ENCODE measurements around the gene THAP6.

THAP6 gene

DNA sequence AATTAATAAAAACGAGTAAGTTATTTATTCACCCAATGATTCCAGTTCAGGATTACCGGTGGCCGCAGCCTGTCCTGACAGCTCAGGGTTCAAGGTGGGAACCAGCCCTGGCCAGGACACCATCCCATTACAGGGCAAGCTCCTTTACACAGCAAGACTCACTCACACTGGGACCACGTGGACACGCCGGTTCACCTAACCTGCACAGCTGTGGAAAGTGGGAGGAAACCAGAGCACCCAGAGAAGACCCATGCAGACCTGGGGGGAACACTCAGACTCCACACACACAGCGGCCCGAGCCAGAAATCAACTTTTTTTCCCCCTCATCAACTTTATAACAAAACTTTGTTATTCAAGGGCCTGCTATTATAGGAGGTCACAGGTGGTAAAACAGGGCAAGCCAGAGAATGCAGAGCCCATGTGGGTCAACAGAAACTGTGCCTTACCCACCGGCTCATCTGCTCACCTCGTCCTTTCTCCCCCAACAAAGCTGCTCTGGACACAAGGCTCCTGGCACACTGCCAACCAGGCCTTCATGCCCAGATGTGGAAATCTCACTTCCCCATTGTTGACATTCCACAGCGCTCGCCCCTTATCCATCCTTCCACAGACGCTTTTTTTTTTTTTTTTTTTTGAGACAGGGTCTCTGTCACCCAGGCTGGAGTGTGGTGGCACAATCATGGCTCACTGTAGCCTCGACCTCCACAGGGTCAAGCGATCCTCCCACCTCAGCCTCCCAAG lies 33.5 kb downstream of the THAP6 start:
- Histone ChIP-seq H3K9me3 (replicated peaks in 1 of 11) (no peaks in the 10 kb centered on the region), H3K4me2 (peak overlapping the region in 4 of 11 experiments; percentile 0 to 37 (median 18); a peak in 7 of 22 replicates), H3K9ac (no peak overlapping the region), H3K36me3 (peaks cover 0 to 29% (median 17%) of the 10 kb centered on the region in 11 experiments; a peak in 16 of 22 replicates), H3K4me1 (peaks cover 0 to 9% (median 5%) of the 10 kb centered on the region in 10 experiments; a peak in 11 of 20 replicates), H3K27ac (no peak overlapping the region), H3K27me3 (no peaks in the 10 kb centered on the region), H3K4me3 (no peak overlapping the region), H4K20me1 (no peaks in the 10 kb centered on the region)
- no peak for TF ChIP-seq Cebpa-rat (IDR thresholded peaks at IDR 0.05)

DNA sequence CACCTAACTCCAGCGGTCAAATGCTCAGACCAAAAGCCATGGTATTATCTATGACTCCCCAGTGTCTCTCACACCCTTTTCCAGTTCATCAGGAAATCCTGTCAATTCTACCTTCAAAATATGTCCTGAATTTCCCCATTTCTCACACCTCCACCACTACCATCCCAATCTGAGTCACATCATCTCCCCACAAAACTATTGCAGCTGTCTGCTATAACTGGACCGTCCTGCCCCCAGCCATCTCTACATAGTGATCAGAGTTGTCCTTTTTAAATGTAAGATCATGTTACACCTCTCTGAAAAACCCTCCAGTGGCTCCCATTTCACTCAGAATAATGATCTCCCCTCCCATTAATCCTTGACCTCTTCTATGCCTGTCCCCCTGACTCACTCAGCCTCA lies 34.7 kb downstream of the THAP6 start:
- no peak overlapping the region for H3K9ac ChIP-seq
- no peak overlapping the region for H3K27ac ChIP-seq
- no peak overlapping the region for H3K4me3 ChIP-seq
- H4K20me1 ChIP-seq = no peaks in the 10 kb centered on the region
- H3K4me2 ChIP-seq = no peak overlapping the region
- no peaks in the 10 kb centered on the region for H3K9me3 ChIP-seq (replicated peaks in 1 of 11)
- peaks cover 0 to 9% (median 5%) of the 10 kb centered on the region in 10 experiments; a peak in 11 of 20 replicates for H3K4me1 ChIP-seq
- peaks cover 0 to 19% (median 13%) of the 10 kb centered on the region in 11 experiments; a peak in 16 of 22 replicates for H3K36me3 ChIP-seq
- TF ChIP-seq Cebpa-rat (IDR thresholded peaks at IDR 0.05) = no peak
- H3K27me3 ChIP-seq = no peaks in the 10 kb centered on the region

DNA sequence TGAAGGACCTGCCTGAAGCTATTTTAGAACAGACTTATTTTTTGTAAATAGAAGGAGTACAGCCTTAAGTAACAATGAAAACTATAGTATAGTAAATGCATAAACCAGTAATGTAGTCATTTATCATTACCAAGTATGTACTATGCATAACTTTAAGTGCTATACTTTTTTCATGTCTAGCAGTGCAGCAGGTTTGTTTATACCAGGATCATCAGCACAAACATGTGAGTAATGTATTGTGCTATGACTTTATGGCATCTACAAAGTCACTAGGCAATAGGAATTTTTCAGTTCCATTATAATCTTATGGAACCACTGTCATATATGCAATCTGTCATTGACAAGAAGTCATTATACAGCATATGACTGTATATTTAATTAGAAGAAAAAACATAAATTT lies 38.2 kb downstream of the THAP6 start:
- TF ChIP-seq Cebpa-rat (IDR thresholded peaks at IDR 0.05) = no peak

DNA sequence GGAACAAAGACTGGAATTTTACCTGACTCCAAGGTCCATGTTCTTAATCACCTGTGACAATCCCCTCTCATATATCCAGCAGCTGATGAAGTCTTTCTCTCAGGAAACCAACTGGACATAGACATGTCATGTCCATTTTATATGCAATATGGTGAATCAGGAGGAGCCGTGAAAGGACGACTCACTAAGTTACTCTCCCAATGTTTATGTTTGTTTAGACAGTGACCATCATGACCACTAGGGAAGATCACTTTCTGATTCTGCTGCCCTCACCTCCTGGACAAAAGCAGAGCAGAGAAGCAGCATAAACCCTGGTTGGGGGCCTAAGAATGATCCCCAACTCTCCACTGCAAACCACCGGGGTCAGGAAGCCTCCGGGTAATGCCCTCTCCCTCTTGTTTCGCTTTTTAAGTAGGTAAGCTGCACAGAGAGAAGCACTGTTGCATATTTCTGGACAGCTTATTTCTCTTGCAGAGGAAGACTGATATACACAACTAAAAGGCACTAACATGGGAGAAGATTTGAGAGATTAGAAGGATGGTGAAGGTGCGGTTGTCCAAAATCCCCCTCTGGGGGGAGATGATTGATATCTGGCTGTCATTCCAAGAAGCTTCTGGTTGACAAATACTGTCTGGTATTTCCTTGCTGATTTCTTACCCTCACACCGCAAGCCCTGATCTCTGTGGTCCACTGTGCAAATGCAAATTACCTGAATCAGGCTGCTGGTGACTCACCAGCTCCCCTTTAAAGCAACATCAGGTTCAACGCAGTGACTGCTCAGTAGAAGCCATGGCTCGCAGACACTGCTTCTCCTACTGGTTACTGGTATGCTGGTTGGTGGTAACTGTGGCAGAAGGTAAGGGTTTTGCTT lies 41.3 kb downstream of the THAP6 start, which contains the start of gene ODAPH:
Gene ODAPH, plus strand, starts transcription at position 773 of the 871 bp plus-strand sequence. Its CDS starts 17 bp downstream, at position 790.
- no peak for TF ChIP-seq Cebpa-rat (IDR thresholded peaks at IDR 0.05)
- Histone ChIP-seq H3K27ac (no peak within 1 kb of the TSS), H3K4me1 (no peaks in the 10 kb centered on the region), H3K9ac (no peak within 1 kb of the TSS), H3K4me2 (no peak within 1 kb of the TSS), H3K27me3 (no peaks in the 10 kb centered on the region), H4K20me1 (no peaks in the 10 kb centered on the region), H3K4me3 (no peak within 1 kb of the TSS), H3K36me3 (no peaks in the 10 kb centered on the region), H3K9me3 (replicated peaks in 1 of 11) (no peaks in the 10 kb centered on the region)

More for the DNA sequence above, 38.2 kb downstream of the THAP6 start:
- H3K27me3 ChIP-seq = no peaks in the 10 kb centered on the region
- no peak overlapping the region for H3K9ac ChIP-seq
- no peaks in the 10 kb centered on the region for H4K20me1 ChIP-seq
- H3K27ac ChIP-seq = no peak overlapping the region
- H3K4me1 ChIP-seq = peaks cover 0 to 9% (median 5%) of the 10 kb centered on the region in 10 experiments; a peak in 11 of 20 replicates
- H3K4me2 ChIP-seq = no peak overlapping the region
- H3K9me3 ChIP-seq (replicated peaks in 1 of 11) = no peaks in the 10 kb centered on the region
- H3K36me3 ChIP-seq = no peaks in the 10 kb centered on the region
- no peak overlapping the region for H3K4me3 ChIP-seq

DNA sequence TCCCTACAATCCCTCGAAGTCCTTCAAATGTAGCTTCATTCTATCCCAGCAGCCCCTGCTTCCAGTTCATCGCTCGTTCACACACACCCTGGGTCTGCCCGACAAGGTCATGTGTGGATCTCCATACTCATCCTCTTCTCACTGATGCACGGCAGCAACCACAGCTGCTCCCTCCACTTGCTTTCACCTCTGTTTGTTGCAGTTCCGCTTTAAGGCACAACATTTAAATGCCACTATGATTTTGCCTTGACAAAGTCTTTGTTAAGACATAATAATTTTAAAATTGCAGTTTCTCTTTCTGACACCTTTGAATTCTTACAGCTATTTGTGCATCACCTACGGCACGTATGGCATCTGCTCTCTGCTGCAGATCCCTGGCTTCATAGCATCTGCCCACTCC lies 43.4 kb downstream of the THAP6 start:
- no peak overlapping the region for H3K4me2 ChIP-seq
- H3K4me3 ChIP-seq = no peak overlapping the region
- no peaks in the 10 kb centered on the region for H3K36me3 ChIP-seq
- TF ChIP-seq Cebpa-rat (IDR thresholded peaks at IDR 0.05) = no peak
- H3K27ac ChIP-seq = no peak overlapping the region
- no peaks in the 10 kb centered on the region for H3K27me3 ChIP-seq
- H3K9ac ChIP-seq = no peak overlapping the region
- H4K20me1 ChIP-seq = no peaks in the 10 kb centered on the region
- H3K9me3 ChIP-seq (replicated peaks in 1 of 11) = no peaks in the 10 kb centered on the region
- H3K4me1 ChIP-seq = no peaks in the 10 kb centered on the region

DNA sequence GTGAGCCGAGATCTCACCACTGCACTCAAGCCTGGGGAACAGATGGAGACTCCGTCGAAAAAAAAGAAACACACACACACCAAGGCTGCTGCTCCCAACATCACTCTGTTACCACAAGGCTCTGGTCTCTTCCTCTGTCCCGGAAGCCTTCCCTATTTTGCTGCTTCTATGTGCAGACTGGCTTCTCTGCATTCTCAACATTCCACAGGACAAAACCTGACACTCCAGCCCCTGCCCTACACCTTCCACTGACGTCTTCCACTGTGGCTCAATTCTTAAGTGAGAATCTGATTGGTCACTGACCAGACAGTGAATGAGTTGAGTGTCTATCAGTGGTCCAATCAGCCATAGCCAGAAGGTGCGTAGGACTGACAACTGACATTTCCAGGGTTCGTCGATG lies 47.5 kb downstream of the THAP6 start:
- Histone ChIP-seq H3K27ac (no peak overlapping the region), H3K27me3 (no peaks in the 10 kb centered on the region), H3K9ac (no peak overlapping the region), H3K4me2 (0 out of 22 replicates have a peak overlapping the region, but pooled peaks of 1 of the 11 experiments have one; percentile 19), H3K4me3 (no peak overlapping the region), H4K20me1 (no peaks in the 10 kb centered on the region), H3K4me1 (peaks cover 0 to 28% (median 12%) of the 10 kb centered on the region in 10 experiments; a peak in 8 of 20 replicates), H3K36me3 (no peaks in the 10 kb centered on the region), H3K9me3 (replicated peaks in 1 of 11) (no peaks in the 10 kb centered on the region)
- no peak for TF ChIP-seq Cebpa-rat (IDR thresholded peaks at IDR 0.05)

DNA sequence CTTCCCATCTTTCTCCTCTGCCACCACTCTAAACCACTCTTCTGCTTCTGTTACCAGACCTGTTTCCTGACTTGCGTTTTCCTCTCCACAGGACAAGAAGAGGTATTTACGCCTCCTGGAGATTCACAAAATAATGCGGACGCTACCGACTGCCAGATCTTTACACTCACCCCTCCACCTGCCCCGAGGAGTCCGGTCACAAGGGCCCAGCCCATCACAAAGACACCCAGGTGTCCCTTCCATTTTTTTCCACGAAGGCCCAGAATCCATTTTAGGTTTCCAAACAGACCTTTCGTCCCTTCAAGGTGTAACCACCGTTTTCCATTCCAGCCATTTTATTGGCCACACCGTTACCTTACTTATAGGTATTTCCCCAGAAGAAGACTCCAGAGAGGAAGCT lies 49.8 kb downstream of the THAP6 start:
- H4K20me1 ChIP-seq = no peaks in the 10 kb centered on the region
- TF ChIP-seq Cebpa-rat (IDR thresholded peaks at IDR 0.05) = no peak
- no peak overlapping the region for H3K4me2 ChIP-seq
- no peak overlapping the region for H3K4me3 ChIP-seq
- no peak overlapping the region for H3K27ac ChIP-seq
- H3K27me3 ChIP-seq = no peaks in the 10 kb centered on the region
- H3K9ac ChIP-seq = no peak overlapping the region
- H3K36me3 ChIP-seq = no peaks in the 10 kb centered on the region
- H3K9me3 ChIP-seq (replicated peaks in 1 of 11) = peaks cover 0 to 13% (median 7%) of the 10 kb centered on the region in 11 experiments; a peak in 13 of 22 replicates
- H3K4me1 ChIP-seq = peaks cover 0 to 41% (median 20%) of the 10 kb centered on the region in 10 experiments; a peak in 10 of 20 replicates

DNA sequence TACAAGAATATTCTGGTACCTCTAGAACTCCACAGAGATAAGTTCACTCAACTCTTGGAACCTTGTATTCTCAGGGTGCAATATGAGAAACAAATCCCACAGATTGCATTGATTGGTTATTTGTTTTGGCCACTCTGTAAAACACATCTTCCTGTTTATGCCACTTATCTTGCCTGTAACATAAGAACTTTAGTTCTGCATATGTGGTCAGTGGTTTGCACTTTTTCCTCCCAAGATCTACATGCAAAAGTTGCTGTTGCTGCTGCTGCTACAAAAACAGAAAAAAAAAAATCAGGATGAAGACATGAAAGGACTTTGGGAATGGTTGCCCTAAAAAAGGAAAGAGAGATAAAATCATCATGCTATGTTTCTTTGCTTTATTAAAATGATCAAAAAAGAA lies 51.2 kb downstream of the THAP6 start:
- H3K9me3 ChIP-seq (replicated peaks in 1 of 11) = peaks cover 0 to 13% (median 7%) of the 10 kb centered on the region in 11 experiments; a peak in 14 of 22 replicates
- H3K4me3 ChIP-seq = no peak overlapping the region
- peak overlapping the region in 5 of 11 experiments; percentile 4 to 73 (median 54); a peak in 8 of 22 replicates for H3K4me2 ChIP-seq
- H3K9ac ChIP-seq = no peak overlapping the region
- H4K20me1 ChIP-seq = no peaks in the 10 kb centered on the region
- peaks cover 0 to 41% (median 20%) of the 10 kb centered on the region in 10 experiments; a peak in 10 of 20 replicates for H3K4me1 ChIP-seq
- no peaks in the 10 kb centered on the region for H3K36me3 ChIP-seq
- H3K27ac ChIP-seq = no peak overlapping the region
- H3K27me3 ChIP-seq = no peaks in the 10 kb centered on the region
- no peak for TF ChIP-seq Cebpa-rat (IDR thresholded peaks at IDR 0.05)

DNA sequence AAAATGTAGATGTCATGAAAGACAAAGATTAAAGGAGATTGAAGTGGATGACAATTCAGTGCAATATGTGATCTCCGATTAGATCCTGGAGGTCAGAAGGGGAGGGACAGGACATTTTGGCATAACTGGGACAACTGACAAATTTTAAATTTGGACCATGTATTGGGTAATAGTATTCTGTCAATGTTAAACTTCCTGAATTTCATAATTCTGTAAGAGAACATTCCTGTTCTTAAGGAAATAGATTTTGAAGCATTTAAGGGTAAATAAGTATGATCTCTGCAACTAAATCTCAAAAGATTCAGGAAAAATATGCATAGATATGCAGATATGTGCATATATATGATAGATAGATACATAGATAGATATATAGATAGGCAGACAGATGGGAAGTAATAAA lies 52.6 kb downstream of the THAP6 start:
- no peaks in the 10 kb centered on the region for H3K27me3 ChIP-seq
- peaks cover 0 to 41% (median 20%) of the 10 kb centered on the region in 10 experiments; a peak in 10 of 20 replicates for H3K4me1 ChIP-seq
- no peak overlapping the region for H3K27ac ChIP-seq
- H3K36me3 ChIP-seq = no peaks in the 10 kb centered on the region
- no peak for TF ChIP-seq Cebpa-rat (IDR thresholded peaks at IDR 0.05)
- H3K4me3 ChIP-seq = no peak overlapping the region
- no peaks in the 10 kb centered on the region for H4K20me1 ChIP-seq
- peak overlapping the region in 5 of 11 experiments; percentile 39 to 73 (median 54); a peak in 9 of 22 replicates for H3K4me2 ChIP-seq
- peaks cover 0 to 13% (median 7%) of the 10 kb centered on the region in 11 experiments; a peak in 14 of 22 replicates for H3K9me3 ChIP-seq (replicated peaks in 1 of 11)
- no peak overlapping the region for H3K9ac ChIP-seq
